GM04504 (cell line): ENCODE results near the gene ATP13A1.
"Not testable (repeated sequence)": the region's sequence is repeated elsewhere in the genome, so short reads cannot be mapped to it uniquely, and the experiment has no call there.

Experiments
- DNase-seq: peaks from one replicate; pipeline ENCODE4 v3.0.0-alpha.2; 2012; ENCODE audit warnings: low read depth

The ATP13A1 gene

GRCh38 chr19:19663256-19664120, at the start of gene ATP13A1:
TSS of gene ATP13A1 (minus strand) at chr19:19663676. CDS start at chr19:19663666, 10 bp downstream.
- peak; percentile 96 for DNase-seq

GRCh38 chr19:19711934-19712828, 48.7 kb upstream of the ATP13A1 start:
- no peak for DNase-seq

- no peak for DNase-seq
These were observed 47.9 kb upstream of the ATP13A1 start for GRCh38 chr19:19711306-19711933.

- no peak for DNase-seq
These were observed 47.0 kb upstream of the ATP13A1 start for GRCh38 chr19:19710506-19710905.

GRCh38 chr19:19704836-19705235, 41.4 kb upstream of the ATP13A1 start:
- no peak for DNase-seq

GRCh38 chr19:19700493-19700892, 37.0 kb upstream of the ATP13A1 start:
- not testable (repeated sequence) for DNase-seq

GRCh38 chr19:19697589-19697988, 34.1 kb upstream of the ATP13A1 start:
- DNase-seq = no peak

- DNase-seq = no peak
These were observed 32.9 kb upstream of the ATP13A1 start for GRCh38 chr19:19696386-19696785.

- DNase-seq = no peak
These were observed 28.2 kb upstream of the ATP13A1 start for GRCh38 chr19:19691683-19692082.

- DNase-seq = not testable (repeated sequence)
These were observed 25.5 kb upstream of the ATP13A1 start for GRCh38 chr19:19689023-19689422.

GRCh38 chr19:19687090-19687489, 23.6 kb upstream of the ATP13A1 start:
- no peak for DNase-seq

- DNase-seq = no peak
These were observed 23.1 kb upstream of the ATP13A1 start for GRCh38 chr19:19686580-19686979.

- not testable (repeated sequence) for DNase-seq
These were observed 22.6 kb upstream of the ATP13A1 start for GRCh38 chr19:19686119-19686518.

- DNase-seq = no peak
These were observed 15.9 kb upstream of the ATP13A1 start for GRCh38 chr19:19679176-19680073.

GRCh38 chr19:19677579-19677978, 14.1 kb upstream of the ATP13A1 start:
- no peak for DNase-seq

- DNase-seq = no peak
These were observed 10.8 kb upstream of the ATP13A1 start for GRCh38 chr19:19674315-19674714.

GRCh38 chr19:19672816-19673215, 9.3 kb upstream of the ATP13A1 start:
- DNase-seq = no peak

GRCh38 chr19:19670070-19670551, 6.6 kb upstream of the ATP13A1 start:
- DNase-seq = no peak

- DNase-seq = peak; percentile 73
These were observed 4.9 kb upstream of the ATP13A1 start, which contains the start of gene ZNF101 for GRCh38 chr19:19668230-19669012. TSS of gene ZNF101 (plus strand) at chr19:19668839. CDS start at chr19:19668964, 125 bp downstream.

- DNase-seq = not testable (repeated sequence)
These were observed 2.0 kb upstream of the ATP13A1 start for GRCh38 chr19:19665420-19665948.
